Measurements from ENCODE around the gene GSX1.
"Not testable (repeated sequence)": the region's sequence is repeated elsewhere in the genome, so short reads cannot be mapped to it uniquely, and the experiment has no call there.

GSX1 gene

DNA sequence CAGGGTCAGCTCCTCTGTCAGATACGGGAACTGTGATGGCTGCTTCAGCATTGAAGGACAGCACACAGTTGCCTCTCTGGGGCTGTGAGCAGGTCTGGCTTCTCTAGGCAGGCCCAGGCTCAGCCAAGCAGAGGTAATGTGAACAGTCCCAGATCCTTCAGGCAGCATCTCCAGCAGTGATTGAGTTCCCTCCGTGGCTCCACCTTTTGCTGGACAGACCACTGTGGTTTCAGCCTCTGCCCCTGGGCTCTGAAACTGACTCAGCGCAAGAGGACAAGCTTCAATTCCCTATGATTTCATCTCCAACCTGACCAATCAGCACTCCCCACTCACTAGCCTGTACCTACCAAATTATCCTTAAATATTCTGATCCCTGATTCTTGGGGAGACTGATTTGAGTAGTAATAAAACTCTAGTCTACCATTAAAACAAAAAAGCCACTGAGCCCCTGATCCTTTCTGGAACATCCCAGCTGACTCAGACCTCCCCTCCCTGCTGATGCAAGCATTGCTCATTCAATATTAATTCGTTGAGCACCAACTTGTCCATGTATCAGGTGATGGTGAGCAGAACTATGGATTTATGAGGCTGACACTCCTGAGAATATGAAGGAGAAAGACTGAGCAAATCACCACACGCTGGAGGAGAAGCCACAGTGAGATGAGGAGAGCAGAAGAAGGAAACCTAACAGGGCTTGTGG lies 16.7 kb downstream of the GSX1 start:
- TF ChIP-seq, protein P1, sequence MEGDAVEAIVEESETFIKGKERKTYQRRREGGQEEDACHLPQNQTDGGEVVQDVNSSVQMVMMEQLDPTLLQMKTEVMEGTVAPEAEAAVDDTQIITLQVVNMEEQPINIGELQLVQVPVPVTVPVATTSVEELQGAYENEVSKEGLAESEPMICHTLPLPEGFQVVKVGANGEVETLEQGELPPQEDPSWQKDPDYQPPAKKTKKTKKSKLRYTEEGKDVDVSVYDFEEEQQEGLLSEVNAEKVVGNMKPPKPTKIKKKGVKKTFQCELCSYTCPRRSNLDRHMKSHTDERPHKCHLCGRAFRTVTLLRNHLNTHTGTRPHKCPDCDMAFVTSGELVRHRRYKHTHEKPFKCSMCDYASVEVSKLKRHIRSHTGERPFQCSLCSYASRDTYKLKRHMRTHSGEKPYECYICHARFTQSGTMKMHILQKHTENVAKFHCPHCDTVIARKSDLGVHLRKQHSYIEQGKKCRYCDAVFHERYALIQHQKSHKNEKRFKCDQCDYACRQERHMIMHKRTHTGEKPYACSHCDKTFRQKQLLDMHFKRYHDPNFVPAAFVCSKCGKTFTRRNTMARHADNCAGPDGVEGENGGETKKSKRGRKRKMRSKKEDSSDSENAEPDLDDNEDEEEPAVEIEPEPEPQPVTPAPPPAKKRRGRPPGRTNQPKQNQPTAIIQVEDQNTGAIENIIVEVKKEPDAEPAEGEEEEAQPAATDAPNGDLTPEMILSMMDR (IDR thresholded peaks at IDR 0.05; ENCODE audit: low read depth, low read length), result no peak
- DNase-seq (ENCODE audit: extremely low read depth, low read depth), result no peak

DNA sequence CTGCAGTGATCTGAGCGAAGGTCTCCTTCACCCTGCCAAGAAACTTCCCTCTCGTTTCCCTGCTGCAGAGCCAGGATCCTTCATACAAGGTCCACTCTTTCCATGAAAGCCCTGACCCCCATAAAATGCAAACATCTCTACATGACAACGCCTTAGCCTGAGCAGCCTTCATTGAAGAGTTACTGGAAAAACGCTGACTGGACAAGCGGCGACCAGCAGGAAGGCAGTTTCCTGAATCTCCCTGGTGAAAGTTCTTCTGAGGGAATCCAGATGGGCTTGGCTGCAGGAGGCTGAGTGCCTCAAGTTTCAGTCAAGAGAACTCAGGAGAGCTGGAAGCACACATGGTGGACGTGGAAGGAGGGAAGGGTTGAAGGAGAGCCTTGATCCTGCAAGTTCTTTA lies 17.7 kb downstream of the GSX1 start:
- TF ChIP-seq, protein P1 (IDR thresholded peaks at IDR 0.05; ENCODE audit: low read depth, low read length), result no peak
- no peak for DNase-seq (ENCODE audit: extremely low read depth, low read depth)

DNA sequence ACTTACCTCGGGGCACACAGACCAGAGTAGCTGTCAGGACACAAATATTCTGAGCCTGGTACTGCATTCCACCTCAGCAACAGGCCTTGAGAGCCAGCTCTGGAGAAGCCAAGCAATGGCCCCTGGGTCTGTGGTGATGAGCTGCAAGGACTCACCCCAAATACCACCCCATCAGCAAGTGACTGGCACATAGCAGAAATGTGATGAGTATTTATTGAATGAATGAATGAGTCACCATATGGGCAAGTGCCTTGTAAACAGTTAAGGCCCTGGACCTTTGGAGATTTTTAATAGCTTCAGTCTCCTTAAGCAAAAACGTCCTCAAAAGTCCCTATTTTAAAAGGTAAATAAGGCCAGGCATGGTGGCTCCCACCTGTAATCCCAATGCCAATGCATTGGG lies 18.2 kb downstream of the GSX1 start:
- TF ChIP-seq, protein P1 (IDR thresholded peaks at IDR 0.05; ENCODE audit: low read depth, low read length), result no peak
- DNase-seq (ENCODE audit: extremely low read depth, low read depth), result no peak

DNA sequence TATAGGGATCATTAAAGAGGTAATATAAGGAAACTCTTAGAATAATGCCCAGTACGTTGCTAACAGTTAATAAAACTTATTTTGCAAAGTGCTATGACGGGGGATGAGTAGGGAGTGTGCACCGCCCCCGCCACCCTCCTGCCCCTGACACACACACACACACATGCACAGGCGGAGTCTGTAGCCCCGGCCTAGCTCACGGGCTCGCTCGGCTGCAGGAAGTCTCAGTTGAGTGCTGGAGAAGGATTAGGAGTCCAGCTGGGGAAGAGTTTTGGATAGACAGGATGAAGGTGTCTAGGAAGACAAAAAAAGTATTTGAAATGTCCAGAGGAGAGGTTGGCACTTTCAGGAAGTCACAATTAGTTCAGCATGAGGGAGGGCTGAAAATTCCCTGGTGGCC lies 21.5 kb downstream of the GSX1 start:
- DNase-seq (ENCODE audit: extremely low read depth, low read depth), result no peak
- TF ChIP-seq, protein P1 (IDR thresholded peaks at IDR 0.05; ENCODE audit: low read depth, low read length), result no peak

DNA sequence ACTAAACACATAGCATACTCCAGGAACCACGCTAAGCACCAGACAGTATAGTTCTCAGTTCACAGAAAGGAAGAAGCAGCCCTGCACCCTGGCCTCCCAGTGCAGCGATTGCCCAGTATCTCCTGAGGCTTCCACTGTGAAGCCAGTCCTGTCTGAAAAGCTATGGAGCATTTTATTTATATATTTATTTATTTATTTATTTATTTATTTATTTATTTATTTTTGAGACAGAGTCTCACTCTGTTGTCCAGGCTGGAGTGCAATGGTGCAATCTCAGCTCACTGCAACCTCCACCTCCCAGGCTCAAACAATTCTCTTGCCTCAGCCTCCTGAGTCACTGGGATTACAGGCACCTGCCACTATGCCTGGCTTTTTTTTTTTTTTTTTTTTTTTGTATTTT lies 25.5 kb downstream of the GSX1 start:
- not testable (repeated sequence) for DNase-seq (ENCODE audit: extremely low read depth, low read depth)

DNA sequence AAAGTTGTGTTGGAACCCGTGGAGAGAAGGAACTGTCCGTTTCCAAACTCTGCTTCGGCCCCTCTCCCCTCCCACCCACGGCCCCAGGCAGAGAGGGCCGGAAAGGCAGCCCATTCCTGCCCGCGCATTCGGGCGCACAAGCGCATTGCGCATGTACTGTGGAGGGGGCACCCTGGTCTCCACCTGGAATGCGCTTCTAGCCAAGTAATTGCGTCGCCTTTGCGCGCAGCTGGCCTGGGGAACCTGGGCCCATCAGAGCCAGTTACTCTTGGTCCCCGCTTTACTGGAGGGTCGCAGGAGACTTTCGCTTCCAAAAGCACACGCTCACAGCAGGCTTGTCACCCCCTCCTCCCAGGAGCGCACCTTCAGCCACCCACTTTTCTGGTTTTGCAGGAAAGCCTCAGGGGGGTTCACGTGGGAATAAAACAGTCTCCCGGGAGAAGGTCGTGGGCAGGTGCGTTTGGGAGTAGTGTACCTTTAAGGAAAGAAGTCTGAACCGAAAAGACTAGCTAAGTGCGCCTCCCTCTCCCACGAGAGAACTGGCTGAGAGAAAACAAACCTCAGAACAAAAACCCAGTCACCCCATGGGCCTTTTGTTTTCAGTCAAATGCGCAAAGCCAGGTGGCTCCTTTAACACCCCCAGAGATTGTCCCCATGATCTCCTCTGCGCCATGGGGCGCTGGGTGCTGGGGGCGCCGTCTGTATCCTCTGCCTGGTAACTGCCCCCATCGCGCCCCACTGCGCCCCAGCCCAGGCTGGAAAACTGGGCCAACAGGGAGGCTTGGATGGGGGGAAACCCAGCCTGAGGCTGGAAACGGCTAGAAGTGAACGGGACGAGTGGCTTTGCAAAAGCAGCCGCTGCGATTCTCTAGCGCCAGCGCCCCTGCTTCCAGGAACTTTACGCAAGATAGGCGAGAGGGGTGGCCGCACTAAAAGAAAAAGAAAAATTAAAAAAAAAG lies 28.5 kb downstream of the GSX1 start:
- TF ChIP-seq, protein P1 (IDR thresholded peaks at IDR 0.05; ENCODE audit: low read depth, low read length), result no peak
- no peak for DNase-seq (ENCODE audit: extremely low read depth, low read depth)

DNA sequence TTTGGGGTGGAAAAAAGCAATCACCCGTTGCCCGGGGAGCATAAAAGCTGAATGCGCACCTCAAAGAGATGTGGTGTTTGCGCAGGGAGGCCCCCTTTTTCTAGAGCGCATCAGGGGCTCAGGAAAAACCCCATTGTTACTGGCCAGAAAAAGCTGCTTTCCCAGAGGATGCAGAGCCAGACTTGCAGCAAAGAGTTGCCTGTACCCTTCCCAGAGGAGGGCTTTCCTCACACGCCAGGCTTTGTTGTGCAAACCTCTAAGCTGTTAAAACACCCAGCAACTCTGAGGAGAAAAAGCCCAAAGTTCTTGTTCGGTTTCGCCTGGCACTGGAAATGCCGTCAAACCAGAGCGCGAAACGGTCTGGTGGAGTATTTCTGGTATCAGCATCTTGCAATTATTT lies 29.3 kb downstream of the GSX1 start:
- DNase-seq (ENCODE audit: extremely low read depth, low read depth), result no peak
- TF ChIP-seq, protein P1 (IDR thresholded peaks at IDR 0.05; ENCODE audit: low read depth, low read length), result no peak

Data from AG09319 (cell line).